D341Med (cell line): ENCODE measurements around the gene CHID1.

Experiments
- DNase-seq: peaks from one replicate; pipeline ENCODE4 v3.0.0; 2012; ENCODE audit warnings: low spot score

Gene CHID1

GRCh38 chr11:910589-911030 is at the start of gene CHID1:
Gene CHID1, minus strand, starts transcription at chr11:910810. Its CDS starts 5,994 bp downstream, at chr11:904816.
- DNase-seq, result peak; percentile 97

- DNase-seq, result peak; percentile 27
Measured at GRCh38 chr11:959608-960007, 49.0 kb upstream of the CHID1 start.

GRCh38 chr11:959027-959426 is 48.4 kb upstream of the CHID1 start:
- DNase-seq, result peak; percentile 45

- no peak for DNase-seq
Measured at GRCh38 chr11:958101-958500, 47.5 kb upstream of the CHID1 start.

GRCh38 chr11:957212-957920 is 46.8 kb upstream of the CHID1 start:
- no peak for DNase-seq

GRCh38 chr11:955154-956063 is 44.8 kb upstream of the CHID1 start:
- DNase-seq, result no peak

- no peak for DNase-seq
Measured at GRCh38 chr11:954392-955153, 44.0 kb upstream of the CHID1 start.

GRCh38 chr11:953512-953911 is 42.9 kb upstream of the CHID1 start:
- no peak for DNase-seq

- no peak for DNase-seq
Measured at GRCh38 chr11:952406-953385, 42.1 kb upstream of the CHID1 start.

GRCh38 chr11:951507-951906 is 40.9 kb upstream of the CHID1 start:
- no peak for DNase-seq

GRCh38 chr11:947744-948143 is 37.1 kb upstream of the CHID1 start:
- DNase-seq, result no peak

GRCh38 chr11:945986-946385 is 35.4 kb upstream of the CHID1 start:
- no peak for DNase-seq

GRCh38 chr11:944711-945470 is 34.3 kb upstream of the CHID1 start:
- DNase-seq, result no peak

GRCh38 chr11:942823-943222 is 32.2 kb upstream of the CHID1 start:
- no peak for DNase-seq

GRCh38 chr11:940496-941135 is 30.0 kb upstream of the CHID1 start:
- no peak for DNase-seq

GRCh38 chr11:937841-938261 is 27.2 kb upstream of the CHID1 start:
- no peak for DNase-seq

GRCh38 chr11:936199-936598 is 25.6 kb upstream of the CHID1 start:
- DNase-seq, result no peak

GRCh38 chr11:934527-934926 is 23.9 kb upstream of the CHID1 start:
- no peak for DNase-seq

GRCh38 chr11:933936-934335 is 23.3 kb upstream of the CHID1 start:
- no peak for DNase-seq
